Endothelial cell of umbilical vein (primary cell): Measurements from ENCODE around the gene IGFBP4. TPM values are rescaled to one million over a fixed set of nuclear protein-coding genes. Genes with fewer than 3 reads are reported as not detected.

Experiments used
- BruUV-seq: library from RNA; stranded (reverse); fragments of 400-500 nt; replicated peaks from 2 replicates; lab custom pipeline; 2021; lab: Mats Ljungman, UMichigan
- CTCF ChIA-PET: fragments of 300-600, 350-600 bp; sonication (Branson Sonifier 250); formaldehyde crosslinking; loops from one replicate; lab custom pipeline; 2021; ENCODE audit warnings: antibody characterized with exemption, inconsistent platforms; lab: Charles Lee
- POLR2A ChIA-PET: fragments of 300-600, 350-600 bp; sonication (Branson Sonifier 250); formaldehyde crosslinking; loops from one replicate; lab custom pipeline; 2021; ENCODE audit warnings: antibody characterized with exemption, inconsistent platforms; lab: Charles Lee
- DNase-seq: peaks from one replicate; pipeline ENCODE4 v3.0.0-alpha.2; 2011; ENCODE audit warnings: low read depth, low spot score
- FAIRE-seq: peaks from 2 replicates; lab custom pipeline; 2011; peaks lifted over from hg19 to GRCh38; lab: Jason Lieb, UNC
- H2AFZ ChIP-seq: 2 replicates; pipeline ENCODE4 v1.6.0; 2012; ENCODE audit warnings: low read depth, low read length, control low read depth, inconsistent platforms
- H3K27ac ChIP-seq: 2 replicates; pipeline ENCODE4 v1.5.1; 2011; ENCODE audit warnings: low read depth, mild to moderate bottlenecking, control low read depth, low read length, moderate library complexity; ENCODE audit not compliant: insufficient read depth
- H3K27me3 ChIP-seq, 2 experiments: 2 replicates each; pipeline versions ENCODE4 v1.6.0 to v1.6.1; 2011; ENCODE audit warnings: low read length in 2 of 2, mixed read lengths in 1 of 2; ENCODE audit not compliant: control insufficient read depth in 2 of 2, insufficient read depth in 2 of 2
- H3K36me3 ChIP-seq, 2 experiments: 2 replicates in 1 of 2; 3 replicates in 1 of 2; pipeline ENCODE4 v1.5.1; 2011; ENCODE audit warnings: low read length in 2 of 2, mild to moderate bottlenecking in 1 of 2, moderate library complexity in 1 of 2; ENCODE audit not compliant: control insufficient read depth in 2 of 2, insufficient read depth in 2 of 2; ENCODE audit errors: extremely low read depth in 1 of 2
- H3K4me1 ChIP-seq: 3 replicates; pipeline ENCODE4 v1.5.1; 2011; ENCODE audit warnings: mild to moderate bottlenecking, low read length; ENCODE audit not compliant: control insufficient read depth, insufficient read depth; ENCODE audit errors: extremely low read depth
- H3K4me2 ChIP-seq: 2 replicates; pipeline ENCODE4 v1.6.1; 2011; ENCODE audit warnings: low read length, control low read depth, mixed read lengths; ENCODE audit not compliant: insufficient read depth
- H3K4me3 ChIP-seq, 3 experiments: fragments of 200-600 bp in 1 of 3; sonication (generic), shearing (Covaris generic) in 1 of 3; replicated peaks in 1 of 3; 2 replicates each; pipeline ENCODE4 v1.5.1; 2011 to 2016; ENCODE audit warnings: control low read depth in 3 of 3, low read length in 3 of 3, mild to moderate bottlenecking in 2 of 3, inconsistent platforms in 1 of 3, low read depth in 1 of 3, moderate library complexity in 1 of 3; ENCODE audit not compliant: insufficient read depth in 1 of 3
- H3K79me2 ChIP-seq: 2 replicates; pipeline ENCODE4 v1.6.0; 2012; ENCODE audit warnings: low read length, inconsistent platforms; ENCODE audit not compliant: control insufficient read depth, insufficient read depth
- H3K9ac ChIP-seq: replicated peaks from 2 replicates; pipeline ENCODE3; 2011; ENCODE audit warnings: low read length, control low read depth; ENCODE audit not compliant: insufficient read depth; ENCODE audit errors: extremely low read depth
- H3K9me1 ChIP-seq: replicated peaks from 3 replicates; pipeline ENCODE4 v1.6.0; 2011; ENCODE audit warnings: mild to moderate bottlenecking, low read length; ENCODE audit not compliant: control insufficient read depth, insufficient read depth; ENCODE audit errors: extremely low read depth
- H3K9me3 ChIP-seq: replicated peaks from 2 replicates; pipeline ENCODE4 v1.5.1; 2012; ENCODE audit warnings: low read length, inconsistent platforms; ENCODE audit not compliant: control insufficient read depth, insufficient read depth
- H4K20me1 ChIP-seq: replicated peaks from 2 replicates; pipeline ENCODE3; 2011; ENCODE audit warnings: mild to moderate bottlenecking, low read length; ENCODE audit not compliant: control insufficient read depth, insufficient read depth; ENCODE audit errors: extremely low read depth
- CTCF ChIP-seq, 2 donors: IDR thresholded peaks; 1 replicate in 1 of 2; 2 replicates in 1 of 2; pipeline ENCODE4 v1.5.1; 2011; ENCODE audit warnings: low read length in 2 of 2, mild to moderate bottlenecking in 2 of 2, moderate library complexity in 2 of 2, control low read depth in 1 of 2, inconsistent platforms in 1 of 2, low read depth in 1 of 2; ENCODE audit not compliant: insufficient read depth in 1 of 2; ENCODE audit errors: extremely low read depth in 1 of 2
- EZH2 ChIP-seq: IDR thresholded peaks from 2 replicates; pipeline ENCODE4 v1.6.1; 2012; ENCODE audit warnings: borderline replicate concordance, low read depth, mild to moderate bottlenecking, moderate library complexity, low read length, inconsistent platforms; ENCODE audit not compliant: severe bottlenecking
- FOS ChIP-seq: IDR thresholded peaks from 2 replicates; pipeline ENCODE4 v1.6.1; 2011; ENCODE audit warnings: mild to moderate bottlenecking, low read length, moderate library complexity, borderline replicate concordance; ENCODE audit not compliant: insufficient read depth
- GATA2 ChIP-seq: IDR thresholded peaks from 2 replicates; pipeline ENCODE4 v1.7.0; 2011; ENCODE audit warnings: low read depth, mild to moderate bottlenecking, moderate library complexity, mixed read lengths, low read length; ENCODE audit not compliant: insufficient read length, insufficient read depth
- JUN ChIP-seq: IDR thresholded peaks from 2 replicates; pipeline ENCODE4 v1.6.1; 2011; ENCODE audit warnings: borderline replicate concordance, low read depth; ENCODE audit not compliant: insufficient read length, insufficient read depth
- MAX ChIP-seq: IDR thresholded peaks from 2 replicates; pipeline ENCODE4 v1.6.1; 2011; ENCODE audit not compliant: insufficient read depth, insufficient read length
- MYC ChIP-seq: IDR thresholded peaks from one replicate; pipeline ENCODE4 v1.6.1; 2011; ENCODE audit warnings: mild to moderate bottlenecking, low read depth, low read length
- POLR2A ChIP-seq: IDR thresholded peaks from 2 replicates; pipeline ENCODE4 v1.6.1; 2012; ENCODE audit warnings: low read depth, mild to moderate bottlenecking, control low read depth, low read length
- POLR2AphosphoS5 ChIP-seq: IDR thresholded peaks from 2 replicates; pipeline ENCODE4 v1.6.1; 2012; ENCODE audit warnings: low read depth, mild to moderate bottlenecking, control low read depth, low read length, moderate library complexity; ENCODE audit not compliant: insufficient read depth
- dilution Hi-C: fragments of 300-500 bp; cut with MboI; formaldehyde crosslinking; loops from one replicate; pipeline ENCODE4 v1.15.0; 2019; ENCODE audit warnings: low sequenced_read_pairs; ENCODE audit not compliant: extremely low pct_ligation_motif_present
- intact Hi-C: fragments of 100-400 bp; cut with micrococcal nuclease; formaldehyde crosslinking; loops from one replicate; pipeline ENCODE4 v1.10.0; 2022
- polyA plus RNA-seq, 4 experiments: library from polyadenylated mRNA; depleted of rRNA in 3 of 4; stranded (reverse) in 3 of 4; unstranded in 1 of 4; fragments of >200 nt; gene quantifications; 2 replicates each; pipeline versions ENCODE4 v1.2.1 to v1.2.3, GENCODE V29; 2011 to 2012; ENCODE audit warnings: missing spikeins in 1 of 4
- total RNA-seq: library from RNA; stranded (reverse); gene quantifications from 2 replicates; pipeline ENCODE4 v1.2.3, GENCODE V29; 2021

IGFBP4 gene
- total and polyA plus RNA-seq, 2 donors (not counting 3 experiments of a cell fraction or from before 2014, with no cell fraction given): 377 to 618 TPM

- TF ChIP-seq GATA2 (no peak), EZH2 (no peak), FOS (no peak), POLR2A (no peak), MAX (no peak), POLR2AphosphoS5 (no peak), MYC (no peak), CTCF (IDR thresholded peaks at IDR 0.05; ENCODE audit: extremely low read depth in 1 of 2, insufficient read depth in 1 of 2, low read depth in 1 of 2, low read length in 2 of 2) (no peak), JUN (no peak)
- H3K9me3 ChIP-seq: no peaks in the 10 kb centered on the region
- H3K27me3 ChIP-seq: peaks cover 0 to 8% of the 10 kb centered on the region in 2 experiments
- no peaks in the 10 kb centered on the region for H4K20me1 ChIP-seq
- dilution Hi-C loops: no loop called here
- POLR2A ChIA-PET: no interaction called here
- no peak overlapping the region for H2AFZ ChIP-seq
- BruUV-seq: no TSS peak
- no peaks in the 10 kb centered on the region for H3K79me2 ChIP-seq
- intact Hi-C loops: no loop called here
- no peaks in the 10 kb centered on the region for H3K36me3 ChIP-seq
- H3K4me2 ChIP-seq: no peak overlapping the region
- H3K9ac ChIP-seq: no peak overlapping the region
- DNase-seq (no peak), FAIRE-seq (no peak)
- no peaks in the 10 kb centered on the region for H3K4me1 ChIP-seq
- H3K27ac ChIP-seq: no peak overlapping the region
- CTCF ChIA-PET: interaction anchor here (1.1 to 5.9 kb wide), 3 partner anchors 9 to 30 kb away, joined by 3 to 43 read pairs (median 4); no protein-coding TSS in a partner anchor
- H3K9me1 ChIP-seq: no peaks in the 10 kb centered on the region
- no peak overlapping the region for H3K4me3 ChIP-seq
Measured at GRCh38 chr17:40467281-40467867, 24.1 kb downstream of the IGFBP4 start.
